SHP77 treated with DMSO at 0.1 percent for 48 hours (cell line): ENCODE measurements around the gene FILIP1L.

Experiments used
- DNase-seq: peaks from one replicate; lab custom pipeline; 2025; lab: John Stamatoyannopoulos, UW

The FILIP1L gene

DNA sequence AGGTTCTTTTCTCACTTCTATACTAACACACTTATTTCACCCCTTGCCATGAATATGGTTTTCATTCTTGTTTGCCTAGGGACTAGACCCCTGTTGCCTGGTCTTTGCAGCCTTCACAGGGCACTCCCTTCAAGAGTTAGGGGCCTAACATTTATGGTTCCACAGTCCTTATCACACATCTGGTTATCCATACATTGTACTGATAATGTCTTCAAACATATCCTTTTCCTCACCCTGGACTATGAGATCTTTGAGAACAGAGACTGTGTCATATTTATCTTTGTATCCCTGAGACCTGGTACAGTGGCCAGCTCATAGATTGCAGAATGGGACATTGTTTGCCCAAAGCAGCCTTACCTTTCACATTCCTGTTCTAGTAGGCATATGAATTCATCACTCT, 190.4 kb downstream of the FILIP1L start:
- DNase-seq, result no peak

GRCh38 chr3:99921986-99922385, 192.3 kb downstream of the FILIP1L start:
- no peak for DNase-seq

- DNase-seq, result no peak
Measured at GRCh38 chr3:99921377-99921695, 193.0 kb downstream of the FILIP1L start.

- peak; percentile 5 for DNase-seq
Measured at GRCh38 chr3:99920481-99921376, 193.6 kb downstream of the FILIP1L start.

DNA sequence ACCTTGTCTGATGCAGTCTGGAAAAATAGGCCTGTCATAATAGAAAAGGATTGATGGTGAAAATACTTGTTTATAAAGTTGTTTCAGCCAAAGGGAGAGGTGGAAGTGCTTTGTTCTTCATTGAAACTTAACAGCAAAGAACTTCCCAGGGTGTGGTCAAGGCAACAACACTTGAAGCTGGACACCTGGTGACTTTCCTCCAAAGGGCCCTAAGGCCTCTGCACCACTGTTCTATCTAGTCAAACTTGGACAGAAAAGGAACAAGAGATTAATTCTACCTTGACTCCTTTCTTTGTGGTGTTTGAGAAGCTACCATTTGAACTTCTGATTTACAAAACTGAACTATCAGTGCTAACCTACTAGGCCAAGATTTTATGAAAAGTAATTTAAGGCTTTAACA, 194.6 kb downstream of the FILIP1L start:
- no peak for DNase-seq

GRCh38 chr3:99918715-99919114, 195.6 kb downstream of the FILIP1L start:
- DNase-seq, result no peak

GRCh38 chr3:99915906-99916432, 198.3 kb downstream of the FILIP1L start:
- no peak for DNase-seq

GRCh38 chr3:99911433-99911832, 202.9 kb downstream of the FILIP1L start:
- no peak for DNase-seq

DNA sequence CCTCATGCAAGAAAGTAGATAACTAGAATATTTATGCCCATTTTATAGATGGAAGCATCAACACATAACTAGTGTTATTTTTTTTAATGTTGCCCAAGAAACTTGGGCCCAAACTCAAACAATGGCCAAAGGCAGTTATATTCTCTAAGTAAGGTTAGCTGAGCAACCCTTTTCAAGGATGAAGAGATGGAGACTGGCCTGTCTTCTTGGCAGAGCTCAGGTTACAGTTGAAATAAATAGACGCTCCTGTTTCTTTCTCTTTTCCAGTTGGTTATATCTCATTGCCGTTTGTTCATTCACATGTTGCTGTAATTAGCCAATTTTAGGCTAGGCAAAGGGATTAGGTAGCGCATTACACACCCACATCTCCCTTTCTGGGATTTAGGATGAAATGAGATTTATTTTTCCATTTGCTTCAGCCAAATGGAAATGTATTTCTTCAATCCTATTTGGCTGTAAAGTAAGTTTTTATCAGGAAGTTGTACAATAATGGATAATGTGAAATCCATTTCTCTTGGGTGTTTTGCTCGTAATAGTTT, 203.5 kb downstream of the FILIP1L start:
- DNase-seq, result no peak

- DNase-seq, result no peak
Measured at GRCh38 chr3:99909714-99910495, 204.4 kb downstream of the FILIP1L start.

DNA sequence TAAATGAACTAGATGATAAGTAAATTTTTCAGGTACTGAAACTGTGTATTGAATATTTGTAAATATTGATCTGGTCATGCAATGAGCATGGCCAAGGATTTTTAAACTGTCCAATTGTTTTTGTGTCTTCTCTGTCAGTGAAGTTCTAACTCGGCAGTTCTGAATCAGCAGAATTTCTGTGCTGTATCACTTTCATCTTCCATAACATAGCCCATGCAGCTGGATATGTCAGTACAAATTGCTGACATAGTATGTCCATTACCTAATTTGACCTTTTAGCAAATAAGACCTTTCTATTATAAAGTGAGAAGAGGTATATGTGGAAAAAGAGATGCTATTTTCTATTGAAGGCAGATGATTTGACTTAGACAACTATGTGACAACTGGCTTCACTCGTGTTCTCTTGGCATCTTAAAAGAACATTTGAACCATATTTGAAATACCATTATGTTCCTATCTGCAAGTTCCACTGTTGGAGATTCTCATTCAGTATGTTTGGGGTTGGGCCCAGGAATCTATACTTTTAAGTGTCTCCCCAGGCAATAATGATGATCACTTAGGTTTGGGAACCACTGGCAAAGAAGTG, 206.2 kb downstream of the FILIP1L start:
- no peak for DNase-seq

DNA sequence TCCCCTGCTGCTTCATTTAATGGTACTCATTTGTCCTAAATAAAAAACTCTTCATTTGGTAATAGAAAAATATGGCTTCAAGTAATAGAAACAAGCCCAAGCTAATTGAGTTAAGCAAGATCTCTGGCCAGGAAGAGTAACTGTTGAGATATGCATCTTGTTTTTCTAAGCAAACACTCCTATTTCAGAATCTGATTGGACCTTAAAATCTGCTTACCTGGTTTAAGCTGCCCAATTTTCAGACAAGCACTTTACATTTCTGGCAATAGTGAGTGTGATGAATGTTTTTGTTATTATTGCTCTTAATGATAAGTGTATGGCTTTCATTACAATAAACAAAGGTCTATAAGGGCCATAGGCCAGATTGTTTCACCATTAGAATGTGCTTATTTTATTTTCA, 210.4 kb downstream of the FILIP1L start:
- DNase-seq, result no peak

DNA sequence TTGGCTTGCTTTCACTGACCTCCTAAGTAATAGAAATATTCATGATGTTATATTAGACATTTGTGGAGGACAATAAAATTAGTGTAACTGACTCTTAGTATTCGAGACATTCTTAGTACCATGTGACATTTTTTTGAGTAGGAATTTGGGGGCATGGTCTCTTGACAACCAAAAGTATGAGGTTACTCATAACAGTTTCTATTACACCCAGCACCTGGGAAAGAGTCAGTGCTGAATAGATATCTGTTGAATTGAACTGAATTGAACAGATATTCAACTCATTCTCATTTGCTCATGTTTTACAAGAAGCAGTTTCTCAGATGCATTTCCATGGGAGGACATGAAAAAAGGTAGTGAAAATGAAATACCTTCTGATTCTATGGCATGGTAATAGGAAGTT, 212.2 kb downstream of the FILIP1L start:
- DNase-seq, result no peak

- no peak for DNase-seq
Measured at GRCh38 chr3:99901200-99901926, 212.9 kb downstream of the FILIP1L start.

- no peak for DNase-seq
Measured at GRCh38 chr3:99900248-99900647, 214.1 kb downstream of the FILIP1L start.

GRCh38 chr3:99899603-99900002, 214.7 kb downstream of the FILIP1L start:
- no peak for DNase-seq

GRCh38 chr3:99896482-99896881, 217.8 kb downstream of the FILIP1L start:
- DNase-seq, result no peak

- no peak for DNase-seq
Measured at GRCh38 chr3:99895703-99896441, 218.4 kb downstream of the FILIP1L start.

GRCh38 chr3:99895131-99895696, 219.1 kb downstream of the FILIP1L start:
- no peak for DNase-seq

GRCh38 chr3:99892332-99892731, 222.0 kb downstream of the FILIP1L start:
- no peak for DNase-seq
